Right atrium auricular region (tissue), 2 donors: ENCODE results near the gene RTP3. TPM values are rescaled to one million over a fixed set of nuclear protein-coding genes. Genes with fewer than 3 reads are reported as not detected.

Source experiments
- DNase-seq: peaks from one replicate; pipeline ENCODE4 v3.0.0-alpha.2; 2019; ENCODE audit warnings: low spot score
- H3K27ac ChIP-seq, 2 donors: fragments of 200-600 bp; sonication (generic); 1 replicate in 1 of 2; 2 replicates in 1 of 2; pipeline ENCODE4 v1.5.1; 2016 to 2019
- H3K27me3 ChIP-seq, 2 donors: fragments of 200-600 bp; sonication (generic); one replicate each; pipeline versions ENCODE4 v1.5.1 to v1.6.0; 2017 to 2019
- H3K36me3 ChIP-seq: fragments of 200-600 bp; sonication (generic); one replicate; pipeline ENCODE4 v1.5.1; 2016
- H3K4me1 ChIP-seq, 2 donors: fragments of 200-600 bp; sonication (generic); one replicate each; pipeline versions ENCODE4 v1.5.1 to v1.6.0; 2017 to 2019
- H3K4me3 ChIP-seq, 2 donors: fragments of 200-600 bp; sonication (generic); 1 replicate in 1 of 2; 2 replicates in 1 of 2; pipeline ENCODE4 v1.5.1; 2017 to 2019; ENCODE audit warnings: mild to moderate bottlenecking in 1 of 2, moderate library complexity in 1 of 2
- H3K9me3 ChIP-seq, 2 donors: fragments of 200-600 bp; sonication (generic); one replicate each; pipeline ENCODE4 v1.5.1; 2019
- total RNA-seq, 2 donors: library from RNA; depleted of rRNA; stranded (reverse); fragments of >200 nt; gene quantifications; one replicate each; pipeline ENCODE4 v1.1.0, GENCODE V29; 2016
- TF ChIP-seq, protein P1 (sequence below), 2 donors: fragments of 200-600 bp; sonication (generic); IDR thresholded peaks; one replicate each; pipeline ENCODE4 v1.5.1; 2019; ENCODE audit warnings: antibody characterized with exemption in 2 of 2

RTP3 gene
- total RNA-seq, 2 donors from 2014 or later, result not detected

- Histone ChIP-seq H3K36me3 (no peaks in the 10 kb centered on the region), H3K27me3 (no peaks in the 10 kb centered on the region), H3K27ac (no peak overlapping the region), H3K9me3 (peaks cover 0 to 11% of the 10 kb centered on the region in 2 donors), H3K4me3 (no peak overlapping the region), H3K4me1 (peaks cover 0 to 7% of the 10 kb centered on the region in 2 donors)
- TF ChIP-seq, protein P1, sequence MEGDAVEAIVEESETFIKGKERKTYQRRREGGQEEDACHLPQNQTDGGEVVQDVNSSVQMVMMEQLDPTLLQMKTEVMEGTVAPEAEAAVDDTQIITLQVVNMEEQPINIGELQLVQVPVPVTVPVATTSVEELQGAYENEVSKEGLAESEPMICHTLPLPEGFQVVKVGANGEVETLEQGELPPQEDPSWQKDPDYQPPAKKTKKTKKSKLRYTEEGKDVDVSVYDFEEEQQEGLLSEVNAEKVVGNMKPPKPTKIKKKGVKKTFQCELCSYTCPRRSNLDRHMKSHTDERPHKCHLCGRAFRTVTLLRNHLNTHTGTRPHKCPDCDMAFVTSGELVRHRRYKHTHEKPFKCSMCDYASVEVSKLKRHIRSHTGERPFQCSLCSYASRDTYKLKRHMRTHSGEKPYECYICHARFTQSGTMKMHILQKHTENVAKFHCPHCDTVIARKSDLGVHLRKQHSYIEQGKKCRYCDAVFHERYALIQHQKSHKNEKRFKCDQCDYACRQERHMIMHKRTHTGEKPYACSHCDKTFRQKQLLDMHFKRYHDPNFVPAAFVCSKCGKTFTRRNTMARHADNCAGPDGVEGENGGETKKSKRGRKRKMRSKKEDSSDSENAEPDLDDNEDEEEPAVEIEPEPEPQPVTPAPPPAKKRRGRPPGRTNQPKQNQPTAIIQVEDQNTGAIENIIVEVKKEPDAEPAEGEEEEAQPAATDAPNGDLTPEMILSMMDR (IDR thresholded peaks at IDR 0.05), result no peak
- peak; percentile 48 for DNase-seq
Measured at GRCh38 chr3:46470831-46471230, 26.9 kb upstream of the RTP3 start.

- TF ChIP-seq, protein P1 (IDR thresholded peaks at IDR 0.05), result no peak
- H3K27me3 ChIP-seq, result no peaks in the 10 kb centered on the region
- H3K9me3 ChIP-seq, result peaks cover 0 to 11% of the 10 kb centered on the region in 2 donors
- H3K4me3 ChIP-seq, result no peak overlapping the region
- peak; percentile 5 for DNase-seq
- no peaks in the 10 kb centered on the region for H3K36me3 ChIP-seq
- no peak overlapping the region for H3K27ac ChIP-seq
- H3K4me1 ChIP-seq, result peaks cover 0 to 1% of the 10 kb centered on the region in 2 donors
Measured at GRCh38 chr3:46471371-46471914, 26.3 kb upstream of the RTP3 start.

DNA sequence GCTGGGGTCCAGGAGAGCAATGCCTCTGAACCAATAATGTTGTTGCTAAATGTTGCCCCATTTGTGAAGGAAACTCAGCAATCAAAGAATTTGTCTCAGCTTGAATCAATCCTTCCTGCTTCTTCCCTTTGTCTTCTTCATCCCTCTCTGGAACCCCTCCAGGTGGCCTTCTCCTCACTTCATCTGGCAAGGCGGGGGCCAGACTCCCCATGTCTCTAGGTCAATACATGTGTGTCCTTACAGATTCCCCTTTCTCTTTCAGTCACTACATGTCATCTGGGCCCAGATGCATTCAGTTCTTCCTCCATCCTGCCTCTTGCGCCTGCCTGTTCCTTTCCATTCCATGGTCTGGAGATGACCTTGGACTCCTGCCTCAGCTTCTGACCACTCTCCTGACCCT is 25.0 kb upstream of the RTP3 start:
- TF ChIP-seq, protein P1 (IDR thresholded peaks at IDR 0.05), result no peak
- H3K9me3 ChIP-seq, result peaks cover 0 to 11% of the 10 kb centered on the region in 2 donors

GRCh38 chr3:46477145-46477544 is 20.6 kb upstream of the RTP3 start:
- Histone ChIP-seq H3K27me3 (no peaks in the 10 kb centered on the region), H3K9me3 (peaks cover 0 to 11% of the 10 kb centered on the region in 2 donors), H3K27ac (no peak overlapping the region), H3K4me3 (no peak overlapping the region), H3K4me1 (no peaks in the 10 kb centered on the region), H3K36me3 (no peaks in the 10 kb centered on the region)
- peak; percentile 21 for DNase-seq
- TF ChIP-seq, protein P1 (IDR thresholded peaks at IDR 0.05), result no peak

More for the DNA sequence above, 25.0 kb upstream of the RTP3 start:
- Histone ChIP-seq H3K36me3 (no peaks in the 10 kb centered on the region), H3K4me1 (no peaks in the 10 kb centered on the region), H3K27ac (no peak overlapping the region), H3K4me3 (no peak overlapping the region), H3K27me3 (no peaks in the 10 kb centered on the region)
- DNase-seq, result no peak

- no peaks in the 10 kb centered on the region for H3K4me1 ChIP-seq
- TF ChIP-seq, protein P1 (IDR thresholded peaks at IDR 0.05), result no peak
- no peak overlapping the region for H3K27ac ChIP-seq
- peak; percentile 48 for DNase-seq
- no peaks in the 10 kb centered on the region for H3K36me3 ChIP-seq
- no peak overlapping the region for H3K4me3 ChIP-seq
- no peaks in the 10 kb centered on the region for H3K27me3 ChIP-seq
- H3K9me3 ChIP-seq, result peaks cover 0 to 11% of the 10 kb centered on the region in 2 donors
Measured at GRCh38 chr3:46477756-46478155, 20.0 kb upstream of the RTP3 start.

GRCh38 chr3:46478341-46478740 is 19.4 kb upstream of the RTP3 start:
- TF ChIP-seq, protein P1 (IDR thresholded peaks at IDR 0.05), result no peak
- H3K9me3 ChIP-seq, result peaks cover 0 to 11% of the 10 kb centered on the region in 2 donors
- H3K4me3 ChIP-seq, result no peak overlapping the region
- H3K27me3 ChIP-seq, result no peaks in the 10 kb centered on the region
- H3K27ac ChIP-seq, result no peak overlapping the region
- H3K4me1 ChIP-seq, result no peaks in the 10 kb centered on the region
- no peak for DNase-seq
- no peaks in the 10 kb centered on the region for H3K36me3 ChIP-seq
